HG02763 (cell line): Measurements from ENCODE around the gene CD40LG.

Experiments
- ATAC-seq: cut with Tn5 transposase; IDR thresholded peaks from one replicate; pipeline ENCODE4 v1.9.1; 2021; ENCODE audit warnings: mild to moderate bottlenecking, moderate library complexity; ENCODE audit not compliant: unreplicated experiment

The CD40LG gene

DNA sequence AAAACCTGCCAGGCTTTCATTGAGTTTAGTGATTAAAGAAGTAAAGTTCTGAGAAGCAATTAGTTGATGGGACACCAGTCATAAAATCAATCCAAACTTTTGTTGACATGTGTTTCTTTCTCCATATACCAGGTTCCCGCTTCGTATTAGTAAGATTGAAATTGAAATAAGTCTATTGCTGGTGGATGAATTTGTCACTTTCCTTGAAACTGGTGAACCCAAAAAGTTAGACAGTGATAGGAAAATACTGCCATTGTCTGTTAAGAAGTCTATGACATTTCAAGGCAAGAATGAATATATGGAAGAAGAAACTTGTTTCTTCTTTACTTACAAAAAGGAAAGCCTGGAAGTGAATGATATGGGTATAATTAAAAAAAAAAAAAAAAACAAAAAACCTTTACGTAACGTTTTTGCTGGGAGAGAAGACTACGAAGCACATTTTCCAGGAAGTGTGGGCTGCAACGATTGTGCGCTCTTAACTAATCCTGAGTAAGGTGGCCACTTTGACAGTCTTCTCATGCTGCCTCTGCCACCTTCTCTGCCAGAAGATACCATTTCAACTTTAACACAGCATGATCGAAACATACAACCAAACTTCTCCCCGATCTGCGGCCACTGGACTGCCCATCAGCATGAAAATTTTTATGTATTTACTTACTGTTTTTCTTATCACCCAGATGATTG is at the start of gene CD40LG:
Gene CD40LG, plus strand, starts transcription at position 482 of the 684 bp plus-strand sequence. Its CDS starts 91 bp downstream, at position 573.
- ATAC-seq = no peak

DNA sequence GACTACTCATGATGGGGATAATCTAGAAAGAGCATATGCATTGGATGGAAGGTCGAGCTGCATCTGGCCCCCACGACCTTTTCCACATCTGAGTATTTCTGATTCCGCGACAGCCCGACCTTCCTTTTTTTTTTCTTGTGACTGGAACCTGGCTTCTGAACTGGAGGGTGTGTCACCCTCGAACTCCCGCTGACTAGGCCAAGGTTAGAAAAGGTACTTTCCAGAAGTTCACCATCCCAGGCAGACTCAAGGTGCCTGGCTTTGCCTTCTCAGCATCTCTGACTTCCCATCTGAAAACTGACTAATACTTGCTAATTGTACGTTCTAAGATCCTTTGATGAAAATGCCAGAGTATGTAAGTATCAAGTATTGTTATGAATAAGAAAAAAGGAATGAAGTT is 49.3 kb upstream of the CD40LG start:
- no peak for ATAC-seq

DNA sequence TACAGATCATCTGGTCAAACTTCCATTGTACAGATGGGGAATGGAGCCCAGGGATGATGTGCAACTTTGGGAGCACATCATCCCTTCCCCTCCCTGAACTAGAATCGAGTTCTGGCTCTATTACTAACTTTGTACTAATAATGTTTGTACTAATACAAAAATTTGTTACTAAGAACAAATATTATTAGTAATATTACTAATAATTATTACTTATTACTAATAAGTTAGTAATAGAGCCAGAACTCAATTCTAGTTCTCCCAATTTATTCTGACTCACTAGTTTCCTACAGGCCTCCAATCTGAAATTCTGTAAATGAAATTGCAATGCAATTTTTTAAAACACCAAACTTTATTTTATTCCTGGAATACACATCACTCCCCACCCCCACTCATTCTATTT is 47.9 kb upstream of the CD40LG start:
- no peak for ATAC-seq

DNA sequence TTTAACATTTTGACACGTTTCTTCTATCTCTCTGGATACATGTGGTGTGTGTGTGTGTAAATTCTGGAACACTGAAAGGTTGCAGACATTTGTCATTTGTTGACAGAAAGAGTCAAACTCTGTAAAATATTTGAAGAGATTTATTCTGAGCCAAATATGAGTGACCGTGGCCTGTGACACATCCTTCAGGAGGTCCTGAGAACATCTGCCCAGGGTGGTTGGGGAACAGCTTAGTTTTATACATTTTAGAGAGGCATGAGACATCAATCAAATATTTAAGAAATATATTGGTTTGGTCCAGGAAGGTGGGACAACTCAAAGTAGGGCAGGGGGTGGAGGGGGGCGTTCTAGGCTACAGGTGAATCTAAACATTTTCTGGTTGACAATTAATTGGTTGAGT is 40.7 kb upstream of the CD40LG start:
- ATAC-seq = no peak

DNA sequence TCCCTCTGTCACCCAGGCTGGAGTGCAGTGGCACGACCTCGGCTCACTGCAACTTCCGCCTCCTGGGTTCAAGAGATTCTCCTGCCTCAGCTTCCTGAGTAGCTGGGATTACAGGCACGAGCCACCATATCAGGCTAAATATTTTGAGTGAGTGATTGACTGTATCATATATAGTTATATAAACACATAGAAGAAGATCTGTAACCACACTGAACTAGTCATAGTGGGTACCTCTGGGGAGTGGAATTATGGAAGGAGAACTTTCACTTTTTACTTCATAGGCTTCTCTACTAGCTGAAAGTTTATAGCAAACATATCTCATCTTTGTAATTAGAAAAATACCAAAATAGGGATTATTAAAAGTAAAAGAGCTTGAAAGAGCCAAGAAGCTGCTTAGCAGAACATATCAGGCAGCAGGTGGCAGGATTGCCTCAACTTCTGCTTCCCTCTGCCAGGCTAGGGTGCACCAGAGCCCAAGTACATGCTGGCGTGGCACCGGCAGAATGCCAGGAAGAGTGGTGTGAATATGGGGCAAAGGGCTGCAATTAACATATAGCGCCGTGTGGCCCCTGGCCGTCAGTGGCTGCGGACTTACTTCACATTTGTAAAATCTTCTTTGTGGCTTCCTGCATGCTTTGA is 39.5 kb upstream of the CD40LG start:
- no peak for ATAC-seq

DNA sequence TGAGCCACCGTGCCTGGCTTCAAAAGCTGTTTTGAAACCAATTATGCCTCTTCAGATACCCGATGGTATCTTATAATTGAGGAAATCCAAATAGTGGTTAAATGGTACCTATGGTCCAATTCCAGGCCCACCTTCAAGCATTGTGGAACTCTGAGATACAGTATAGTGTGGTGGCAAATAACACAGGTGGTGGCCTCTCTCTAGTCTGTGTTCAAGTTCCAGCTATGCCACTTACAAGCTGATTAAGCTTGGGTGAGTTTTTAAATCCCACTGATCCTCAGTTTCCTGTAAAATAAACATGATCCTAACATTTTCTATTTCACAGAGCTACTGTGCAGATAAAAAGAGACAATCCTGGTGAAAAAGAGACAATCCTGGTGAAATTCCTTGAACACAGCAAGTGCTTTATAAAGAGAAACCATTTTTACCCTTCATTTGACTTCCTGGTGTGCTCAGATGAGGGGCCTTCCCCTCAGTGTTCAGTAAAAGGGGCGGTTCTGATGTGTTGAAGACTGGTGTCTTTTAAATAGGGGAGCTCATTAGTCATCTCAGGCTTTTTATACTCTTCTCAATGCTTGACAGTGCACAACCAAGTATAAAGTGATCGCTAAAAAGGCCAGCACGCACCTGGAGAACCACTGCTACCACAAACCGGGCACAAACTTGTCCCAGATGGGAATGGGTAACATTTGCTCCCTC is 30.8 kb upstream of the CD40LG start:
- peak; percentile 71 for ATAC-seq

DNA sequence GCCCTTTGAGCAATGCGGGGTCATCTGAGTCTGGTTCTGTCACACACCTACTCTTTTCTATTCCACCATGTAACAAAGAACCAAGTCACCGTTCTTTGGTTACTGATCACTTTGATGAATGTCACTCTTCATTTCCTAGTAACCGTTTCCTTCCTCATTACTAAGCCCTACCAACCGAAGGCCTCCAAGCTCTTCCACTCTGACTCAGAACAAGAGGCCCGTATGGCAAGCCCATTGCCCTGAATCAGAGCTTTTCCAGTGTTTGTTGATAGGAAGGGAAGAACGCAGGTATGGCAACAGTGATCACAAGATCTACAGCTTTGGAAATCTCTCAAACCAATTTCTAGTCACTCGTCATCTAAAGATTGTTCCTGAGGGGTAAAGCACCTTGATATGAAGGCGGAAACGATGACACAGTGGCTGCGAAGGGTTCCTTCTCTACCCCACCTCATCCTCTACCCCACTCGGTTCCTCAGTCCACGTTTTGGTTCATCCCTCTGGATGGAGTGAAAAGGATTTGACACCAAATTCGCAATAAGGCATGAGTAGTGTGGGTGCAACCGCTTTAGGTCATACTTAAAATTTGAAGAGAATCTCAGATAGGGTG is 28.0 kb upstream of the CD40LG start:
- no peak for ATAC-seq

DNA sequence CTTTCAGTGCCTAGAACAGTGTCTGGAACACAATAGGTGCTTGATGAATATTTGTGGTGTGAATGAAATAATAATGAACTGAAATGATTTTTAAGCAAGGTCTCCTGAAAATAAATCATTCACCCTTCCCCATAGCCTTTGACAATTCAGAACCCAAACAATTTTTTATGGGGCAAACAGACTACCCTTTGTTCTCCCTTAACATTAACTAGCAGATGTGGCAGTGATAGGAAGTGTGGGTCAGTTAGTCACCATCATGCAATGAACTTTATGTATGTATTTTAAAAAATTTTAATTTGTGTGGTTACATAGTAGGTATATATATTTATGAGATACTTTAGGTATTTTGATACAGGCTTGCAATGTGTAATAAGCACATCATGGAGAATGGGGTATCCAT is 27.2 kb upstream of the CD40LG start:
- ATAC-seq = no peak

DNA sequence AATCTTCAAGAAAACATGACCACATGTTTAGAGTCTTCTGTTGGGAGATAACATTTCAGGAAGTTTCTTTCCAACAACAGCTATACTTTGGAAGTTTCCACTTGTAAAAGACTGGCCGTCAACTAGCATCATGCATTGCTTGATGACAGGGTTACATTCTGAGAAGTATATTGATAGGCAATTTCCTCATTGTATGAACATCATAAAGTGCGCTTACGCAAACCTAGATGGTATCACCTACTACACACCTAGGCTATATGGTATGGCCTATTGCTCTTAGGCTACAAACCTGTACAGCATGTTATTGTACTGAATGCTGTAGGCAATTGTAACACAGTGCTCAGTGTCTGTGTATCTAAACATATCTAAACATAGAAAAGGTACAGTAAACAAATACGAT is 25.4 kb upstream of the CD40LG start:
- ATAC-seq = no peak

DNA sequence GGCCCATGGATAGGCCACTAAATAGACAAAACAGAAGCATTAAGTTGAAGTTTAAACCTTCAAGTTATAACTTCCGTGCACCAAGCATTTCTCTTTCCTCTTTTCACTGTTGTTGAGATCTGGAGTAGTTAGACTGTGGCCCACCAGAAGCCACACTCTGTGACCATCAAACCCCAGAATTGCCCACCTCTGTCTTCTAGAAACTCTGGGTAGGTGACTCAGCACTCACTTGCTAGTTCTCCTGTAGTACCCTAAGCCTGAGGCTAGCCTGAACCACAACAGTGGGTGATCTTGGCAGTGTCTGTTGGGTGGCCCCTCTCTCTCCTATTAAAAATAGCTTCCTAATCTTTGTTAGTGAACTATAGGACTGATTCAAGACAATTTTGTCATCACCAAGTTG is 24.6 kb upstream of the CD40LG start:
- ATAC-seq = no peak

DNA sequence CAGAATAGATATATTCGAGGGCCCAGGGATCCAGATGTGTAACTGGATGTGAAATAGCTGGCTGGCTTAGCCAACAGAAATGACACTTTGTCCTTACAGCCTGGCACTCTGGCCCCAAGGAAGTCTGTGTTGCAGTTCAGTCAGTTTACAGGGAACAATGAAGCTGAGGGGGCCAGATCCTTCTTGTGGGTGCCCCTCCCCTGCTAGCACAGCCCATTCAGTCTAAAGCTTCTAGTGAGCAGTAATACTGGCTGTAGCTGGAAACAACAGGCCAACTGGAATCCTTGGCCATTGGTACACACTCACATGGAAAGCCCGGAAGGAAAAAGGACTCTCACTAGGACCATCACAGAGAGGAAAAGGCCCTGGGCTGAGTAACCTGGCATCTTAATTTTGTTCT is 22.7 kb upstream of the CD40LG start:
- ATAC-seq = no peak

DNA sequence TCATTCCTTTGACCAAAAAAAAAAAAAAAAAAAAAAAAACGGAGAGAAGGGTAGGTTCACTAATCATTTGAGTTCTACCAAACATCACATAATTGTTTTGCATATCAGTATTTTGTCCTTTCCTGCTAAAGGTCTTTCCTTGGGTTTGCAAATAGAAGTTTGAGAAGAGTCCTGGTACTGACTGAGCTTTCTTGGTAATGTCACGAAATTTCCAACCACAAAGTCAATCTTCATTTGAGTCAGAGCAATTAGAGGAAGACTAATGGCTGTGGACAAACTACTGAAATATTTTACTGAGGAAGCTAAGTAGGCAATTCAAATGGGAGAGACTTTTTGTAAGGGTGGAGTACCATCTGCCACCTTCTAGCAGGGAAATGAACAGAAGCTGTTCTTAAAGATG is 21.7 kb upstream of the CD40LG start:
- ATAC-seq = peak; percentile 72

DNA sequence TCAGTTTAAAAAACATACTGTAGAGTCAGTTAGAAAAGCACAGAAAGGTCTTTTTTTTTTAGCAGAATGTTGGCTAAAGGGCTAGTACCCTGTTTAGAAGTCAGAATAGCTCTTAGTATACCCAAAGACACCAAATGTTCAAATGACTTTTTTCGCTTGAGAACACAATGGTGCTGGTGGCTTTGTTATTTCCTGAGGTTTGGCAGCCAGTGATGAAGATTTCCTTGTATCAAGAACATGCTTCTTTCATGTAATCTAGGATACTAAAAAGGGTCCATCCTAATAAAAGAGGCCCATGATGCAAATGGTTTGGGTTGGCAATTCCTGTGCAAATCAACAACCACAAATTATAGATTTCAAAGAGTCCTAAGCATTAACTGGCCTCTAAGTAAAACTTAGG is 21.1 kb upstream of the CD40LG start:
- ATAC-seq = no peak

DNA sequence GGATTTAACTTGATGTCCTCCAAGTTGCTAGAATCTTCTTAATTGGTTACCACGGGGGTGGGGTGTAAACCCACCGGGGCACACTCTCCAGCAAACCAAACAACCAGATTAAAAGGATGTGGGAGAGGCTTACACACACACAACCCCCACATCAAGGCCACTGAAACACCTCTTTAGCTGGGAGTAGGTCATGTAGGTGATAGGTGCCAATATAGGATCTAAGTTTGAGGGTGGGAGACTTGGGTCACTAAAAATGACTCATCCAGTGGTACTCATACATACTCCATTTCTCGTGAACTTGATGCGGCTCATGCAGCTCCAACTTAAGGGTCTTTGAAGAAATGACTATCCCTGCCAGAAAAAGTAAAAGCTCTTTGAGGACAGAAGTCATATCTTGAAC is 20.5 kb upstream of the CD40LG start:
- ATAC-seq = no peak

DNA sequence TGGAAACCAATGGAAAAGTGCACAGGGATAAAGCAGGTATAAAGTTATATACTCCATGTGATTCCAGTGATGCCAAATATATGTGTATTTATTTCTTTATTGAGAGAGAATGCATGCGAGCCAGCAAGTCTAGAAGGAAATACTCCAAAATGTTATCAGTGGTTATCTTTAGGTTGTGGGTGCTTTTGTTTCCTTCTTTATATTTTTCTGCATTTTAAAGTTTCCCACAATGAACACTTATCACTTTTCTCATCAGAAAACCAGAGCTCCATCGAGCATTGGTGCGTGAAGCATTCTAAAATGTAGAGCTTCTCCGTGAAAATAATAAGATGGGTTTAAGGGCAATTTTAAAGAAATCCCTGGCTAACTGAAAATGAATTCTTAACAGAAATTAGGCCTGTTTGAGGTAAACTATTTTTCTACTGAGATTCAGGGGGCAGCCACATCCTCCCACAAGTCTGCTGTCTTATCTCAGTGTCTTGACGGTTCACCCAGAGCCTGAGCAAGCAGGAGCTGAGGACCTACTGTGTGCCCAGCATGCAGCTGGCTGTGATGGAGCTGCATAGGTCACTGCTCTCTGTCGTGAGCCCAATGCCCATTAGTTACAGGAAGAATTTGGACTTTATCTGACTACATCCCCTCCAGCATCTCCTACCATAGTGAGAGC is 18.7 kb upstream of the CD40LG start:
- ATAC-seq = no peak

DNA sequence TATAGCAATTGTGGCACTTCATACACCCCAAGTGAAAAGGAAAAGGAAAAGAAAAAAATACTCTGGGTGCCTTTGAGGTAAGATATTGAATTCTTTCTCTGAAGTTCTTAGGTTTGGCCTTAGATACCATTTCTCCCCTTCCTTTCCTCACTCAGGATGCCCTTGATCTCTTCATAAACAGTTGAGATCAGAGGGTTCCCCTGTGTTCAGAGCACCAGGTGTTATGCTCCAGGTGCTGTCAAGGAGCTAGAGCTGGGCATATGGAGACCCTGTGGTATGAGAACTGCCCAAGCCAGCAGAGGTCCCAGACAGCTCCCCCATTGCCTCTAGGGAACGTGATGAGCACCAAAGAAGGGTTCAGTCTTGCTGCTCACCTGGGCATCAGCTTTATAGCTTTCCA is 17.1 kb upstream of the CD40LG start:
- ATAC-seq = no peak

DNA sequence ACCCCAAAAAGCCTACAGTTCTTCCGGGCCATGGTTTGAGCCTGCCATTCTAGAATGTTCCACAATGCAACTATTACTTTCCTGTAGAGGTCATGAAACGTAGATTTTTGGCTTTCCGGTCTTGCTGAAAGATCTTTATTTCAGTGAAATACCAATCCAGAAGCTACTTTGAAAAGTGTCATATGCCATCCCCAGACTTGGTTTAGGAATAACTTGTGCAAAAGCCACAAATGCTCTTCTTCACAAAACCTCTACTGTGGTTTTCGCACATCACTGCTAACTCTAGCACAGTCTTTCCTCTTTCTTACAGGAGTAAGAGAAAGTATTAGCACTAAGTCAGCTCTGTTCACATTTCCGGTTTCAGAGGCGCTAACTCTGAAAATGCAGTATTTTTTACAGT is 12.7 kb upstream of the CD40LG start:
- ATAC-seq = peak; percentile 66

DNA sequence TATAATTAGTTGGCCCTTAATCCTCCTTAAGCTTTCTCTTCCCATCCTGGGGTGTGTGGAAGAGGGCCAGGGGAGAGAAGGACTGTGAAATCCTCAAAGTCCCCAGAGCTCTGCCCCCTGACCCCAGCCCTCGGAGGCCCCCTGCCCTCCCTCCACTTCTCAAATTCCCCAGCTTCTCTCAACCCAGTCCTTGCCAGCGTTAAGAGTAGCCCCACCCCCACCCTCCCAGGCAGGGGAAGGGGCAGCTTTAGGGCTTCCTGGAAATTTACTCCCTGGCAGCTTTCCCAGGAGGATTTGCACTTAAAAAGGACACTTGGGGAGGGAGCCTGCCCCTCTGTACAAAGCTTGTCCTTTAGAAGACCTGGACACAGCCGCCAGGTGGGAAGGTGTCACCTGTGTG is 11.8 kb upstream of the CD40LG start:
- no peak for ATAC-seq

DNA sequence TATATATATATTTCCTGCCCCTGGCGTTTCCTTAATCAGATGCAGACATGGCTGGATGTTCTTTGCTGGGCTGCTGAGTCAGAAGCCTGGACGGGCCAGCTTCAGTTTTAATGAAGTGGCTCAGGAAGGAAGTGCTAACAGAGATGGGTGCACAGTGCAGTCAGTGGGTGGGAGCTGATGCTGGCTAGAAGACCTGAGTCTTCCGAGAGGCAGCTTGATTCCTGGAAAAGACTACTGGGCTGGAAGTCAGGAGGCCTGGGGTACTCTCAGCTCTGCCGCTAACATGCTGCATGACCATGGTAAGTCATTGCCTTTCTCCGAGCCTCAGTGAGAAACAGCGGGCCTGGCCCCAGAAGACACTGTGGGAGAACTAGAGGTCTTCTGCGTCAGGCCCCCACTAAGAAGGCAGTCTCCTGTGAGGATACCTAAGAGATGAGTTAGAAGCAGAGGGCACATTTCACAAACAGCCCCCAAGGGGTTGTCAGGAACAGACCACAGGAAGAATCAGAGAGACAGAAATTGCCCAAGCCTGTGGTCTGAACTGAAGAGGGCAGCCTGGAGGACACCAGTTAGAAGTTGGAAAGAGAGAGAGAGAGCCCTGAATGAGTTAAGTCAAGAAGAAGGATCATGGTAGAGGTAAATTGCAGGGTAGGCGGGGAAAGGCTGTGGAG is 8.3 kb upstream of the CD40LG start:
- ATAC-seq = no peak

DNA sequence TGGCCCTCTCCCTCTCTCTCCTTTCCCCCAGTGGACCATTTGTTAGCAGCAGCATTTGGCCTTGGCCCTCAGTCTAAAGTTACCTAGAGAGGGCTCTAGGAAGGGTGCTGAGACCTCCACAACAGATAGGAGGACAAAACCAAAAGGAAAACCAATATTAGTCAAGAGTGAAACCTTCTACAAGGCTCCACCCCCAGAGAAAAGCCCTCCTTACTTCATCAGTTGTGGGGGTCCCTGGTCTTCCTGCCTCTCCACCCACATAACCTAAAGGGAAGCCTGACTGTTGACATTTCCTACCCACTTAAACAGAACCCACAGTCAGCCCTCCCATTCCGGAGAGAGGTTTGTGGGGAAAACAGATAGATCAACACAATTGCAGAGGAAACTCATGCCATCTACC is 4.7 kb upstream of the CD40LG start:
- no peak for ATAC-seq
